T-helper 2 cell treated with Interferon-gamma antibody and Interleukin-4, amounts not matched to agents 100 ng/mL and 5 ng/mL, for 36 hours (primary cell): ENCODE data around the gene RFXANK. TPM values are rescaled to one million over a fixed set of nuclear protein-coding genes. Genes with fewer than 3 reads are reported as not detected.
"Not testable (repeated sequence)": the region's sequence is repeated elsewhere in the genome, so short reads cannot be mapped to it uniquely, and the experiment has no call there.

Experiments used
- intact Hi-C: fragments of 100-400 bp; cut with micrococcal nuclease; formaldehyde crosslinking; loops from one replicate; pipeline ENCODE4 v1.15.1; 2023
- total RNA-seq: library from RNA; stranded (reverse); gene quantifications from 2 replicates; pipeline ENCODE4 v1.2.3, GENCODE V29; 2022

The RFXANK gene, protein sequence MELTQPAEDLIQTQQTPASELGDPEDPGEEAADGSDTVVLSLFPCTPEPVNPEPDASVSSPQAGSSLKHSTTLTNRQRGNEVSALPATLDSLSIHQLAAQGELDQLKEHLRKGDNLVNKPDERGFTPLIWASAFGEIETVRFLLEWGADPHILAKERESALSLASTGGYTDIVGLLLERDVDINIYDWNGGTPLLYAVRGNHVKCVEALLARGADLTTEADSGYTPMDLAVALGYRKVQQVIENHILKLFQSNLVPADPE
- 115 and 117 TPM in 2 replicates for total RNA-seq

DNA sequence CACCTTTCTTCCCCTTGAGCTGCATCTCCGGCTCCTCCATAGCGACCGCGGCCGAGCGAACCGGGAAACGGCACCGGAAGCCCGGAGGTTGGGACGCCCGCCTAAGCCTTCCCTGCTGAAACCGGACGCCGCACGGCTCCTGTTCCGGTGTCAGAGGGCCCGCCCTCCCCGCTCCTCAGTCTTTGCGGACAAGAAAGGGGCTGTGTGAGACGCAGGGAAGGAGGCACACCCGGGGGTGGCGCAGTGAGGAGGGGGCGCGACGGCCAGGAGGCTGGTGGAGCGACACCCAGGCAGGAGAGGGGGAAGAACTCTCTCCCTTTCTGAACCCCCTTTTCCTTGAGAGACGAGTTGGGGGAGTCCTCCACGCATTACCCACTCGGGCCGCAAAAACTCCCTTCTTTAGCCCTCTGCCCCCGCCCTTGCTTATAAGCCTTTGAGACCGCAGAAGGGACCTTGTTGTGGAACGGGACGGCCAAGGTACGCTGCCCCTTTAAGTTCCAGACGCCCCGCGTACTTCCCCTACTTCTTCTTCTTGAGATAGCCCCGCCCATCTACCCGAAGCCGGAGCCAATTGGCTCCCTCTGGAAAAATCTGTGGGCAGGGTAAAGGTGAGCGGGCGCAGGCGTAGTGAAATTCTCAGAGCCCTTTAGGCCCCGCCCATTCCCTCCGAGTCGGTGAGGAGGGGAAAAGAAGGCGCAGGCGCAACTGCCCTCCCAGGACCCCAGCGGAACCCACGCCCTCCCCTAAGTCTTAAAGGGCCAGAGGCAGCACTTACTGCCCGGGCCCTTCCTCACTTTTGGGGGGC, at the start of gene RFXANK, which contains the start of gene BORCS8:
Gene RFXANK, plus strand, starts transcription at position 181 of the 805 bp plus-strand sequence. CDS start 1,689 bp downstream, outside the sequence.
Gene BORCS8, minus strand, starts transcription at position 75 of the 805 bp plus-strand sequence. Its CDS starts 35 bp downstream, at position 40.
- intact Hi-C loops = loop anchor here (1.0 to 5.0 kb wide), 8 partner anchors 11 to 297 kb away; partner anchors contain the start of genes ARMC6, COPE, DDX49 and GATAD2A

DNA sequence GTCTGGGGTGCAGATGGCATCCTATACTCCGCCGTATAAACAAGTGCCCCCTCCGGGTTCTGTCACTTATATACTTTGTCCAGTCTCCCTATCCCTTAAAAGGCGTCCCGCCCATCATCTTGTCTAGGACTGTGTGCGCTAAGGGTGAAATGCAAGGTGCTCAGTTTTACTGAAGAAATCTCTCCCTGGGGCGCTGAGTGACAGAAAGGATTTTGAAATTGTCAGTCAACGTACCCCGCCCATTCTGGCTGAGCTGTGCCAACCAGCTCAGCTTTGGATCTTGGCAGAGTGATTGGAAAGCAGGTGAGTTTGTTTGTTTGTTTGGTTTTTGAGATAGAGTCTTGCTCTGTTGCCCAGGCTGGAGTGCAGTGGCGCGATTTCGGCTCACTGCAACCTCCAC, 49.7 kb upstream of the RFXANK start:
- intact Hi-C loops = no loop called here

DNA sequence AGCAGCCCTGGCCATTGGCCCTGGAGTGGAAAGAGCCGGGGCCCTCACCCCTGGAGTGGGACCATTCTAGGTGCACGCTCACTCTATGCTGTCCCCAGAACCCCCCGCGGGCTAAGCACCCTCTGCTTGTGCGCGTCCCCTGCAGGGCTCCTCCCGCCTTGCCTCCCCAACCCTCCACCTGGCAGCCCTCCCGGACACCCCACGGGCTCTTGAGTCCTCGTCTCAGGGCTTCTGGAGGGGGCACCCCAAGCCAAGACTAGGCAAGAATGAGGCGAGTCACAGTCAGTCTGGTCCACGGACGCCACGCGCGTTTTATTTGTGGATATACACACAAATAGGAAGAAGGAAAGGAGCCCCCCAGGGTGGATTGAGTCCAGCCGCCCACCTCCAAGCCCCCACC, 46.8 kb upstream of the RFXANK start:
- intact Hi-C loops = no loop called here

DNA sequence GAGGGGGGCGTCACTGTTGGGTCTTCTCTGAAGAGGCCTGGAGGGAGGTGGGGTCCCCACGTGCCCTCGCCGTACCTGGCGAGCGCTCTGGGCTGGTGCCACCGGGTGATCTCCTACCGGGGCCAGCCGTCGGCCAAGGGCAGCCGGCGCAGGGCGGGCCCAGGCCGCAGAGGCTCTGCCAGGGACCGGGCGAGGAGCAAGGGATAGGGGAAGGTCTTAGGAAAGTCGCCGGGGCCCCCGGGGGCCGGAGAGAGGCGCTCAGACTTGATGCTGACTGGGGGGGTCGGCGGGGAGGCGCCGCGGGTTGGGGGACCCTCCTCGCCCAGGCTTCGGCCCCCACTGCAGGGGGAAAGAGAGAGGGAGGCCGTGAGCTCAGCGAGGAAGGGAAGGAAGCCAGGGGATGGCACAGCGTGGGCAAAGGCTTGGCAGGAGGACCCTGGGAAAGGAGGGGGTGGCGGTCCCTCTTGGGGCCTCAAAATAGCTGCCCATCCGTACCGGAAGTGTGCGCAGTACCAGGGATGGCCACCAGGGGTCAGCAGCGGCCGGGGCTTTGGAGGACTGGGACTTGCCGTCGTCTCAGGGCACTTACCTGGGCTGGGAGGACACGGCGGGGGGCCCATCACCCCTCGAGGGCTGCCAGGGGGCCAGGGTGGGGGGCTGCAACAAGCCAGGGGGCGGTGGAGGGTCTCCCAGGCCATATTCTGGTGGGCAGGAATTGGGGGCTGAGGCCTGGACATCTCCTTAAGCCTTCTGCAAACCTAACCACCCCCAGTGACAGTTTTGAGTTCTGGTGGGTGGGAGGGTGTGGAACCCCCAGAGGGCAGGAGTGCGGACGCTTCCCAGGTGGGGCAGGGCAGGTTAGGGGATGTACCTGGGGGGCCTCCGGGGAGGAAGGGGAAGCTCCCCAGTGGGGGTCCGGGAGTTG, 46.1 kb upstream of the RFXANK start:
- intact Hi-C loops = loop anchor here (1.0 kb wide), 3 partner anchors 29 to 344 kb away; no protein-coding TSS in a partner anchor

- intact Hi-C loops = loop anchor here (1.0 kb wide), 3 partner anchors 28 to 343 kb away; no protein-coding TSS in a partner anchor
These were observed 45.2 kb upstream of the RFXANK start for GRCh38 chr19:19146865-19147264.

- intact Hi-C loops = no loop called here
These were observed 44.7 kb upstream of the RFXANK start for GRCh38 chr19:19147344-19147743.

GRCh38 chr19:19148504-19148903, 43.6 kb upstream of the RFXANK start:
- intact Hi-C loops = not testable (repeated sequence)

DNA sequence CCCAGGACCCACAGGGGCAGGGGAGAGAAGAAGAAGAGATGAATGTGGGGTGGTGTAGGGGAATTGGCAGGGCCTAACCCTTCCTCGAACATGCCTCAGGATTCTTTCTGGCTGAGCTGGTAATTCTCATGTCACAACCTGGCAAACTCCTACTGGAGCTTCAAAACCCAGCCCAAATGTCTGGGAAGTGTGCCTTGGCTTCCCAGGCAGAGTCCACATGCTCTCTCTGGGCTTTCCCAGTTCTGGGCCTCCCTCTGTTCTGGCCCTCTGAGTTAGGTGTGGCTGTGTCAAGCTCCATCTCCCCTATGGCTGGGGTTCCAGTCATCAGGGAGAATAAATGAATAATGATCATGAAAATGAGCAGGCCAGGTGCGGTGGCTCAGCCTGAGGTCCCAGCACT, 42.6 kb upstream of the RFXANK start:
- intact Hi-C loops = no loop called here

GRCh38 chr19:19151418-19151817, 40.6 kb upstream of the RFXANK start:
- intact Hi-C loops = no loop called here

GRCh38 chr19:19152668-19153384, 39.2 kb upstream of the RFXANK start:
- intact Hi-C loops = no loop called here

GRCh38 chr19:19154768-19155494, 37.1 kb upstream of the RFXANK start:
- intact Hi-C loops = no loop called here

DNA sequence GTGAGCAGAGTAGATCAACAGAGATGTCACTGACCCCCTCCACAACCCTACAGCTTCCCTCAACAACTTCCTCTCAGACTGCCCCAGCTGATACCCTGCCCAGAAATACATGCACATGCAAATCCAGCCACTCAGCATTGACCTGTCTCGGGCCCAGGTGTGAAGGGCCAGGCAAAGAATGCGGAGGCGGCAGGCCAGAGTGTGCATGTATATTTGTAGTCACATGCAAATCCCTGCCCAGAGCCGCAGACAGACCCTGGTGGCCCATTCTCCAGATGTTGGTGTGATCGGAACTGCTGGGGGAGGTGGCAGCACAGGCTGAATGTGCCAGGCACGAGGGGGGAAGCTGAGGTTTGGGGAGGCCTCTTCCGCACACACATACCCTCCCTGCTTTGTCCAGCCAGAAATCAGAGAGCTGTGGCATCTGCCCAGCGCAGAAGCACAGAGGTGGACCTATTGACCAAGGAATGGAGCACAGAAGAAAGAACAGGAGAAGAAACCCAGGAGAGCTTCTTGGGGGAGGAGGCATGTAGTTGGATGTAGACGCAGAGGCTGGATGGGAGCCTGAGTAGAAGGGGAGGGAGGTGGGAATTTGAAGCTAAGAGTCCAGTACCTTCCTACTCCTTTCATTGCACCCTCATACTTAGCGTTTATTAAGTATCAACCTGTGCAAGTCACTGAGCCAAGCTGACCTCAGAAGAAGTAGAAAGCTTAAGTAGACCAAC, 36.4 kb upstream of the RFXANK start:
- intact Hi-C loops = no loop called here

DNA sequence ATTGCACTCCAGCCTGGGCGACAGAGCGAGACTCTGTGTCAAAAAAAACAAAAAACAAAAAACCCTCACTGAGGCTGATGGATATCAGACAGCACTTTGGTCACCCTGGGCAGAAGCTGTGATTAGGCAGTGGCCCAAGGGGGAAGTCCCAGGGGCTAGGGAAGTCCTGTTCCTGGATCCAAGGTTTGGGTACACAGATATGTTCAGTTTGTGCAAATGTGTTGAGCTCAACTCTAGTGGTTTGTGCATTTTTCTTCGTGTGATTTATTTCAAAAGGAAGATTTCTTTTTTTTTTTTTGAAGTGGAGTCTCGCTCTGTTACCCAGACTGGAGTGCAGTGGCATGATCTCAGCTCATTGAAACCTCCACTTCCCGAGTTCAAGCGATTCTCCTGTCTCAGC, 34.2 kb upstream of the RFXANK start:
- intact Hi-C loops = no loop called here

GRCh38 chr19:19159534-19159933, 32.5 kb upstream of the RFXANK start:
- intact Hi-C loops = no loop called here

DNA sequence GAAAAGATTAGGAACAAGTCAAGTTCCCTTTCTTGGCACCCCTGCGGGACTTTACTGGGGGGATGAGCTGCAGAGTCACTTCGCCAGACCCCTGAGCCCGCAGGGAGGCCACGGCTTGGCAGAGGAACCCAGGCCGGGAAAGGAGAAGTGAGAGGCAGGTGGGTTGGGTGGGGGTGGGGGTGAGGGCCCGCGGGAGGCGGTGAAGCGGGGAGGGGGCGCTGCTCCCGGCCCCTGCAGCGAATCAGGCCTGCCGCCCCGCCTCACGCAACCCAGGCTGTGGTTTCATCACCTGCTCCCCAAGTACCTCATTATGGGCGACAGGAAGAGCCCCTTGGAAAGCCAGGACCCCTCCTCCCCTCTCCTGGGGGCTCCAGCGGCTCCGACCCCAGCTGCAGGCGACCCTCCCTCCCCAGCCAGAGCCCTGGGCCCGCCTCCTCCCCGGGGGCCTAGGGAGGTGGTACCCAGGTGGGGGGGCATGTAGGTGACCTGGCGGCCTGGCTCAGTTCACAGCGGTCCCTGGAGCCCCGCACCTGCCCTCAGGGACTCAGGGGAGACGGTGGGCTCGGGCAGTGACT, 31.5 kb upstream of the RFXANK start:
- intact Hi-C loops = no loop called here

GRCh38 chr19:19162495-19162894, 29.6 kb upstream of the RFXANK start:
- intact Hi-C loops = no loop called here

DNA sequence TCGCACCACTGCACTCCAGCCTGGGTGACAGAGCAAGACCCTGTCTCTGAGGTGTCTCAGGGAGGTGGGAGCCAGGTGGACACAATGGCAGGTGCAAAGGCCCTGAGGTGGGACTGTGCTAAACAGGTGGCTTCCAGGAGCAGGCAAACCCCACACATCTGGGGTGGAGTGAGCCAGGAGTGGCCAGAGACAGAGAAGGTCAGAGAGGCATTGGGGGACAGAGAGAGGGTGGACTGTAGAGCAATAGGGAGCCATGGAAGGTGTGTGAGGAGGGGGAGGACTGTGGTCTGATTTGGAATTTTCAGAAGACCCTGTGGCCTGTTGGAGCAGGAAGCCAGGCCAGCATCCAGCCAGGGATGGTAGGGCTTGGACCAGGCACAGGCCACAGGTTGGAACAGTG, 26.7 kb upstream of the RFXANK start:
- intact Hi-C loops = no loop called here

DNA sequence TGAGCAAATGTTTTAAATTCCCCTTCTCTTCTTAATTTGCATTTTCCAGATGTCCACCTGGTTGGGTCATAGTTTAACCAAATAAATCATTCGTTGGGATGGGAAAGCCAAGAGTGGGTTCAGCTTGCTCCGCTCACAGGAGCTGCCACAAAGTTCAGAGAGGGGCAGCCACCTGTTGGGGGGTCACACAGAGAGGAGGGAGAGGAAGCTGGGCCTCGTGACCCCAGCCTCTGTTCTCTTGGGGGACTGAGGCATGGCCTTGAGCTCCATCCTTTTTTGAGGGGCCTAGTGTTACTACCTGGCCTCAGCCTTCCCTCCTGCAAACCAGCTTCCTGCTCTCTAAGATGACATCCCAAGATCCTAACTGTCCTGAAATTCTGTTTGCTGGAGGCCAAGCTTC, 24.4 kb upstream of the RFXANK start:
- intact Hi-C loops = no loop called here
